ACC112 (cell line): ENCODE measurements around the gene GABRQ.

Experiments used
- H2AFZ ChIP-seq: fragments of 200-600 bp; sonication (generic); one replicate; pipeline ENCODE4 v1.6.0; 2017; ENCODE audit warnings: antibody characterized with exemption, low read length; ENCODE audit not compliant: unreplicated experiment
- H3K27ac ChIP-seq: fragments of 200-600 bp; sonication (generic); 2 replicates; pipeline ENCODE4 v1.5.1; 2014; ENCODE audit warnings: low read depth, mild to moderate bottlenecking, antibody characterized with exemption, low read length, moderate library complexity
- H3K27me3 ChIP-seq: fragments of 200-600 bp; sonication (generic); 2 replicates; pipeline ENCODE4 v1.6.1; 2014; ENCODE audit warnings: mild to moderate bottlenecking, antibody characterized with exemption, low read length, moderate library complexity, mixed read lengths; ENCODE audit not compliant: insufficient read depth
- H3K36me3 ChIP-seq: fragments of 200-600 bp; sonication (generic); 2 replicates; pipeline ENCODE4 v1.6.1; 2016; ENCODE audit warnings: mild to moderate bottlenecking, antibody characterized with exemption, low read length, moderate library complexity, mixed read lengths; ENCODE audit not compliant: insufficient read depth
- H3K4me1 ChIP-seq: fragments of 200-600 bp; sonication (generic); one replicate; pipeline ENCODE4 v1.6.1; 2016; ENCODE audit warnings: low read length, mixed read lengths; ENCODE audit not compliant: insufficient read depth, unreplicated experiment, control insufficient read depth
- H3K4me3 ChIP-seq: fragments of 200-600 bp; sonication (generic); 2 replicates; pipeline ENCODE4 v1.5.1; 2014; ENCODE audit warnings: mild to moderate bottlenecking, low read depth, low read length
- H3K79me2 ChIP-seq: fragments of 200-600 bp; sonication (generic); one replicate; pipeline ENCODE4 v1.6.0; 2016; ENCODE audit warnings: low read length; ENCODE audit not compliant: control insufficient read depth, unreplicated experiment, insufficient read depth

The GABRQ gene

GRCh38 chrX:152640034-152640818 is 2.5 kb downstream of the GABRQ start:
- no peaks in the 10 kb centered on the region for H3K36me3 ChIP-seq
- peaks cover 30% of the 10 kb centered on the region for H3K27me3 ChIP-seq
- no peak overlapping the region for H3K4me3 ChIP-seq
- no peaks in the 10 kb centered on the region for H3K79me2 ChIP-seq
- no peak overlapping the region for H3K27ac ChIP-seq
- no peaks in the 10 kb centered on the region for H3K4me1 ChIP-seq
- no peak overlapping the region for H2AFZ ChIP-seq

- no peaks in the 10 kb centered on the region for H3K79me2 ChIP-seq
- no peak overlapping the region for H3K4me3 ChIP-seq
- no peak overlapping the region for H3K27ac ChIP-seq
Observed at GRCh38 chrX:152641256-152641875, 3.7 kb downstream of the GABRQ start.

GRCh38 chrX:152641996-152642395 is 4.3 kb downstream of the GABRQ start:
- peaks cover 20% of the 10 kb centered on the region for H3K27me3 ChIP-seq
- no peak overlapping the region for H3K27ac ChIP-seq
- H3K36me3 ChIP-seq: no peaks in the 10 kb centered on the region
- no peaks in the 10 kb centered on the region for H3K4me1 ChIP-seq
- no peak overlapping the region for H3K4me3 ChIP-seq
- H2AFZ ChIP-seq: no peak overlapping the region
- H3K79me2 ChIP-seq: no peaks in the 10 kb centered on the region

More at GRCh38 chrX:152641256-152641875, 3.7 kb downstream of the GABRQ start:
- Histone ChIP-seq H3K27me3 (peaks cover 26% of the 10 kb centered on the region), H3K36me3 (no peaks in the 10 kb centered on the region), H2AFZ (no peak overlapping the region), H3K4me1 (no peaks in the 10 kb centered on the region)

GRCh38 chrX:152642931-152643564 is 5.4 kb downstream of the GABRQ start:
- Histone ChIP-seq H3K27ac (no peak overlapping the region), H3K79me2 (no peaks in the 10 kb centered on the region), H2AFZ (no peak overlapping the region), H3K27me3 (peaks cover 10% of the 10 kb centered on the region), H3K4me3 (no peak overlapping the region), H3K4me1 (no peaks in the 10 kb centered on the region), H3K36me3 (no peaks in the 10 kb centered on the region)

- H3K36me3 ChIP-seq: no peaks in the 10 kb centered on the region
- H3K4me3 ChIP-seq: no peak overlapping the region
- no peaks in the 10 kb centered on the region for H3K79me2 ChIP-seq
- no peak overlapping the region for H3K27ac ChIP-seq
- H3K27me3 ChIP-seq: no peaks in the 10 kb centered on the region
- H2AFZ ChIP-seq: no peak overlapping the region
- no peaks in the 10 kb centered on the region for H3K4me1 ChIP-seq
Observed at GRCh38 chrX:152646961-152647360, 9.3 kb downstream of the GABRQ start.

GRCh38 chrX:152647978-152648377 is 10.3 kb downstream of the GABRQ start:
- Histone ChIP-seq H3K27me3 (no peaks in the 10 kb centered on the region), H3K4me3 (no peak overlapping the region), H3K27ac (no peak overlapping the region), H3K79me2 (no peaks in the 10 kb centered on the region), H3K4me1 (no peaks in the 10 kb centered on the region), H3K36me3 (no peaks in the 10 kb centered on the region), H2AFZ (no peak overlapping the region)

- H3K4me3 ChIP-seq: no peak overlapping the region
- no peaks in the 10 kb centered on the region for H3K36me3 ChIP-seq
- no peaks in the 10 kb centered on the region for H3K27me3 ChIP-seq
- no peak overlapping the region for H3K27ac ChIP-seq
- no peaks in the 10 kb centered on the region for H3K4me1 ChIP-seq
- H2AFZ ChIP-seq: no peak overlapping the region
- no peaks in the 10 kb centered on the region for H3K79me2 ChIP-seq
Observed at GRCh38 chrX:152652060-152652459, 14.4 kb downstream of the GABRQ start.

- Histone ChIP-seq H3K4me3 (no peak overlapping the region), H3K36me3 (no peaks in the 10 kb centered on the region), H3K27ac (no peak overlapping the region), H3K4me1 (no peaks in the 10 kb centered on the region), H2AFZ (no peak overlapping the region), H3K79me2 (no peaks in the 10 kb centered on the region), H3K27me3 (no peaks in the 10 kb centered on the region)
Observed at GRCh38 chrX:152652467-152652866, 14.8 kb downstream of the GABRQ start.

- Histone ChIP-seq H3K4me1 (no peaks in the 10 kb centered on the region), H3K27ac (no peak overlapping the region), H3K4me3 (no peak overlapping the region), H3K27me3 (no peaks in the 10 kb centered on the region), H3K79me2 (no peaks in the 10 kb centered on the region), H2AFZ (no peak overlapping the region), H3K36me3 (no peaks in the 10 kb centered on the region)
Observed at GRCh38 chrX:152656087-152656486, 18.4 kb downstream of the GABRQ start.

GRCh38 chrX:152656890-152657289 is 19.2 kb downstream of the GABRQ start:
- Histone ChIP-seq H2AFZ (no peak overlapping the region), H3K4me3 (no peak overlapping the region), H3K27ac (no peak overlapping the region), H3K79me2 (no peaks in the 10 kb centered on the region), H3K27me3 (no peaks in the 10 kb centered on the region), H3K36me3 (no peaks in the 10 kb centered on the region), H3K4me1 (no peaks in the 10 kb centered on the region)

GRCh38 chrX:152658302-152658701 is 20.6 kb downstream of the GABRQ start:
- no peaks in the 10 kb centered on the region for H3K27me3 ChIP-seq
- H3K79me2 ChIP-seq: no peaks in the 10 kb centered on the region
- no peaks in the 10 kb centered on the region for H3K36me3 ChIP-seq
- H3K4me1 ChIP-seq: no peaks in the 10 kb centered on the region
- H2AFZ ChIP-seq: no peak overlapping the region
- H3K4me3 ChIP-seq: no peak overlapping the region
- no peak overlapping the region for H3K27ac ChIP-seq
